HG03039 (cell line): Measurements from ENCODE around the gene LGALS7B.
"Not testable (repeated sequence)": the region's sequence is repeated elsewhere in the genome, so short reads cannot be mapped to it uniquely, and the experiment has no call there.

Experiments
- ATAC-seq: cut with Tn5 transposase; IDR thresholded peaks from one replicate; pipeline ENCODE4 v1.9.1; 2021; ENCODE audit warnings: mild to moderate bottlenecking, moderate library complexity; ENCODE audit not compliant: unreplicated experiment

Gene LGALS7B

GRCh38 chr19:38793671-38794070 lies 4.7 kb downstream of the LGALS7B start:
- ATAC-seq = no peak

GRCh38 chr19:38795549-38795948 lies 6.5 kb downstream of the LGALS7B start:
- no peak for ATAC-seq

GRCh38 chr19:38796154-38796553 lies 7.2 kb downstream of the LGALS7B start:
- no peak for ATAC-seq

GRCh38 chr19:38797781-38798180 lies 8.8 kb downstream of the LGALS7B start:
- not testable (repeated sequence) for ATAC-seq

- no peak for ATAC-seq
Measured at GRCh38 chr19:38799104-38799503, 10.1 kb downstream of the LGALS7B start.

- ATAC-seq = no peak
Measured at GRCh38 chr19:38800577-38801347, 11.8 kb downstream of the LGALS7B start.

GRCh38 chr19:38801359-38802095 lies 12.5 kb downstream of the LGALS7B start:
- ATAC-seq = no peak

- no peak for ATAC-seq
Measured at GRCh38 chr19:38803543-38803942, 14.5 kb downstream of the LGALS7B start.

GRCh38 chr19:38805180-38805579 lies 16.2 kb downstream of the LGALS7B start:
- no peak for ATAC-seq

GRCh38 chr19:38806371-38806770 lies 17.4 kb downstream of the LGALS7B start:
- ATAC-seq = no peak

- not testable (repeated sequence) for ATAC-seq
Measured at GRCh38 chr19:38807374-38808098, 18.5 kb downstream of the LGALS7B start.

GRCh38 chr19:38808741-38809140 lies 19.7 kb downstream of the LGALS7B start:
- no peak for ATAC-seq

GRCh38 chr19:38809592-38810252 lies 20.7 kb downstream of the LGALS7B start:
- no peak for ATAC-seq

GRCh38 chr19:38812009-38812840 lies 23.2 kb downstream of the LGALS7B start:
- ATAC-seq = no peak

- ATAC-seq = no peak
Measured at GRCh38 chr19:38812841-38813320, 23.9 kb downstream of the LGALS7B start, which contains the start of gene LGALS4. Gene LGALS4, minus strand, starts transcription at chr19:38812945. Its CDS starts 59 bp downstream, at chr19:38812886.

- ATAC-seq = no peak
Measured at GRCh38 chr19:38813323-38813722, 24.3 kb downstream of the LGALS7B start.

GRCh38 chr19:38813932-38814331 lies 24.9 kb downstream of the LGALS7B start:
- ATAC-seq = not testable (repeated sequence)

GRCh38 chr19:38815059-38816001 lies 26.3 kb downstream of the LGALS7B start:
- no peak for ATAC-seq
